Glomerular endothelial cell (primary cell): ENCODE results near the gene SENP7. TPM values are rescaled to one million over a fixed set of nuclear protein-coding genes. Genes with fewer than 3 reads are reported as not detected.
"Not testable (repeated sequence)": the region's sequence is repeated elsewhere in the genome, so short reads cannot be mapped to it uniquely, and the experiment has no call there.

ENCODE experiments used
- DNase-seq: peaks from one replicate; pipeline ENCODE4 v3.0.0-alpha.2; 2011; ENCODE audit warnings: low read depth, low spot score; ENCODE audit errors: extremely low read depth
- total RNA-seq: library from RNA; depleted of rRNA; stranded (reverse); fragments of >200 nt; gene quantifications from 2 replicates; pipeline ENCODE4 v1.2.3, GENCODE V29; 2015

Gene SENP7
- total RNA-seq, 1 donor from 2014 or later: 17.7 TPM

- no peak for DNase-seq
Measured at GRCh38 chr3:101333883-101334282, 179.1 kb downstream of the SENP7 start.

- DNase-seq: no peak
Measured at GRCh38 chr3:101329016-101329673, 183.9 kb downstream of the SENP7 start.

- DNase-seq: no peak
Measured at GRCh38 chr3:101325393-101326134, 187.4 kb downstream of the SENP7 start.

- no peak for DNase-seq
Measured at GRCh38 chr3:101320475-101320874, 192.5 kb downstream of the SENP7 start, which contains the start of gene IMPG2. TSS of gene IMPG2 (minus strand) at chr3:101320575. CDS start at chr3:101320372, 203 bp downstream.

GRCh38 chr3:101319531-101319930, 193.5 kb downstream of the SENP7 start:
- no peak for DNase-seq

- no peak for DNase-seq
Measured at GRCh38 chr3:101312545-101312944, 200.5 kb downstream of the SENP7 start.

GRCh38 chr3:101311676-101312075, 201.3 kb downstream of the SENP7 start:
- no peak for DNase-seq

GRCh38 chr3:101310978-101311375, 202.0 kb downstream of the SENP7 start:
- no peak for DNase-seq

- DNase-seq: not testable (repeated sequence)
Measured at GRCh38 chr3:101308147-101308772, 204.8 kb downstream of the SENP7 start.

GRCh38 chr3:101303836-101304235, 209.2 kb downstream of the SENP7 start:
- DNase-seq: no peak

- DNase-seq: peak; percentile 18
Measured at GRCh38 chr3:101303089-101303731, 209.8 kb downstream of the SENP7 start.

- DNase-seq: no peak
Measured at GRCh38 chr3:101300073-101300472, 212.9 kb downstream of the SENP7 start.

GRCh38 chr3:101292027-101292426, 221.0 kb downstream of the SENP7 start:
- no peak for DNase-seq

GRCh38 chr3:101288294-101288693, 224.7 kb downstream of the SENP7 start:
- DNase-seq: no peak

GRCh38 chr3:101284757-101285156, 228.3 kb downstream of the SENP7 start:
- no peak for DNase-seq

GRCh38 chr3:101281521-101282030, 231.4 kb downstream of the SENP7 start:
- no peak for DNase-seq

GRCh38 chr3:101279765-101280385, 233.1 kb downstream of the SENP7 start:
- DNase-seq: no peak

- DNase-seq: no peak
Measured at GRCh38 chr3:101279162-101279561, 233.8 kb downstream of the SENP7 start.

GRCh38 chr3:101278727-101279126, 234.3 kb downstream of the SENP7 start:
- DNase-seq: no peak
